Cerebellar nuclear complex (tissue), 1 donor: Measurements from ENCODE around the gene CMTM1.
"Not testable (repeated sequence)": the region's sequence is repeated elsewhere in the genome, so short reads cannot be mapped to it uniquely, and the experiment has no call there.

Experiments
- DNase-seq, 2 experiments: peaks; one replicate each; lab custom pipeline; 2025; lab: John Stamatoyannopoulos, UW

Gene CMTM1

DNA sequence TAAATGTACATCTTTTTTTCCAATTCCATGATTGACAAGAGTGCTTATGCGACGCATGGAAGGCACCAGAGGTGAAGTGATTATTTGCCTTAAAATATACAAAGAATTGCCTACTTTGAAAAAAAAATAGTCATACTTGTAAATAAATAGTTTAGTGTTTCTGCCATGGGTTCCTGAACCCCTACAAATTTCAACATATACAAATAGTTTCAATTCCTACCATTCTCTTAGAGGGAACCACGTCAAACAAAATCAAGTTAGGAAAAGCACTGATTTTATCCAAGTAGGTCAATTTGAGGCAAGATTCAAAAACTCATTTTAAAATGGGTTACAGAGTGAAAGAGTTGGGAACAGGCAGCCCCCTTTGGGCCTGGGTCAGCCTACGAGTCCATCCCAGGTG, 49.9 kb downstream of the CMTM1 start:
- DNase-seq, result no peak

DNA sequence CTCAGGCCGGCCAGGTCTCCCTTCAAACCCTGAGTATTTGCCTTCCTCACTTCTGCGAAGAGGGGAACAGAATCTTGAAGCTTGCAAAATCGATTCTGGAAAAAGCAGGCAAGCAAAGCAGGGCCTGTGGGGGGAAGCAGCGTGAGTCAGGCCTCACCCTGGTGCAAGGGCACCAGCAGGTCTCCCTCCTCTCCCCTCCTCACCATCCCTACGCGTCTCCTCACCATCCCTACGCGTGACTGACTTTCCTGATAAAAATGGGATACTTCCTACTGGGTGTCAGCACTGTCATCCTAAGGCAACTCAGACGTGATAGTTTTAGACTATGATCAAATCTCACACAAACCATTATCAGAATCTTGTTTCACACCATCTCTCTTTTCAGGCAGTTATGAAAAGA, 50.4 kb downstream of the CMTM1 start:
- DNase-seq, result no peak

- no peak for DNase-seq
These were observed 50.8 kb downstream of the CMTM1 start for GRCh38 chr16:66617010-66617434.

DNA sequence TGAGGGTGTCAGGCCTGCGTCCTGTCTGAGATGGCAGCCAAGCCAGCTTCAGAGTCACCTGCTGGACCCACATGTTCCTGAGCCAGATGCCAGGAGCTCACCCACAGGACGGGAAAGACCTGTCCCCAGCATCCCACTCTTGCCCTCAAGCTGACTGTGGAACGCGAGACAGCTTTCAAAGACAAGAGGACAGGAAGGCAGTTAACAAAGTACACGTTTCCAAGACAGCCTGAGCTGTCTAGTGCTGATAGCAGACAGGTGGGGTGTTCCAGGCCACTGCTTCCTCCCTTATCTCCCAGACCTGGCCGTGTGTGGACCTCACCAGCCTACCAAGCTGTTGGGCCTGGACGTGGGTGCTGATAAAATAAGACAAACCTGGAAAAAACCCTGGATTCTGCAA, 51.5 kb downstream of the CMTM1 start:
- no peak for DNase-seq

GRCh38 chr16:66618588-66619375, 52.5 kb downstream of the CMTM1 start:
- DNase-seq, result no peak

- no peak for DNase-seq
These were observed 53.5 kb downstream of the CMTM1 start for GRCh38 chr16:66619534-66620428.

GRCh38 chr16:66620429-66620795, 54.2 kb downstream of the CMTM1 start:
- no peak for DNase-seq

DNA sequence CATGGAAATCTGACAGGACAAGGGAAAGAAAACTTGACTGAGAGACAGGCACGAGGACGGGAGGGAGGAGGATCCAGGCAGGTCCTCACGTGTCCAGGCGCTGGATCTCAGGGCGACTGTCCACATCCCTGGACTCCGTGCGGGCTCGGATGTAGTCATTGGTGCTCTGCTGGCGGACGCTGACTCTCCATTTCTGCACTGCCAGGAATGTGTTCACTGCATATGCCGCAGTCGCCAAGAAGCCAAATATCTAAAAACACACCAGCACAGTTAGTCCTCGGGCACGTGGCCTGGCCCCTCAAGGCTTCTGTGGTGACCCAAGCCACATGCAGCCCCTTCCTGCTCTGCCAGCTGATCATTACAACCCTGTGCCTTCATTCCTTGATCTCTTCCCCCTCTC, 55.7 kb downstream of the CMTM1 start:
- no peak for DNase-seq

- DNase-seq, result no peak
These were observed 56.6 kb downstream of the CMTM1 start for GRCh38 chr16:66622863-66623262.

DNA sequence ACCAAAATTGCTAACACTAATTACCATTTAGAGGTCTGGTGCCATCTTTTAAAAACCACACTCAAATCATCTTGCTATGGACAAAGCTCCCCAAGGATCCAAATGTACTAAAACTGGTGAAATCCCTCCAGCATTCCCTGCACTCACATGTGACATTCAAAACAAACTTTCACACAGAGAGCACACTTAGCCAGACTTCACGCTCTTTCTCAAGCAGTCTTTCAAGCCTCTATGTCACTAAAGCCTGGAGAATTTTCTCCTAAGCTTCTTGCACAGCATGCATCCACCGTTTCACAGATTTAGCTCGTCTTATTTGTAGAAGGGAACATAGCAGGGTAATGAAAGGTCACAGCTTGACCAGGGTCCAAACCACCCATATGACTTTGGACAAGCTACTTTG, 57.5 kb downstream of the CMTM1 start:
- DNase-seq, result no peak

DNA sequence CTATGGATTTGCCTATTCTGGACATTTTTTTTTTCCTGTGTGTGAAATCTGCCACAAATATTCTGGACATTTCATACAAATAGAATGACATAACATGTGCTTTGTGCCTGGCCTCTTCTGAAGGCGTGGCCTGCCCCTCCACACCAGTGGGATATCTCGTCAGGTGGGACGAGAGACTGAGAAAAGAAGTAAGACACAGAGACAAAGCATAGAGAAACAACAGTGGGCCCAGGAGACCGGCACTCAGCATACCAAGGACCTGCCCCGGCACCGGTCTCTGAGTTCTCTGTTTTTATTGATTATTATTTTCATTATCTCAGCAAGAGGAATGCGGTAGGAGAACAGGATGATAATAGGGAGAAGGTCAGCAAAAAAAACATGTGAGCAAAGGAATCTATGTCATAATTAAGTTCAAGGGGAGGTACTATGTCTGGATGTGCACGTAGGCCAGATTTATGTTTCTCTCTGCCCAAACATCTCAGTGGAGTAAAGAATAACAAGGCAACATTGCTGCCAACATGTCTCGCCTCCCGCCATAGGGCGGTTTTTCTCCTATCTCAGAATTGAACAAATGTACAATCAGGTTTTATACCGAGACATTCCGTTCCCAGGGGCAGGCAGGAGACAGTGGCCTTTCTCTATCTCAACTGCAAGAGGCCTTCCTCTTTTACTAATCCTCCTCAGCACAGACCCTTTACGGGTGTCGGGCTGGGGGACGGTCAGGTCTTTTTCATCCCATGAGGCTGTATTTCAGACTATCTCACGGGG, 61.6 kb downstream of the CMTM1 start:
- not testable (repeated sequence) for DNase-seq
